Smooth muscle cell (in vitro differentiated cells): Measurements from ENCODE around the gene KRT77. TPM values are rescaled to one million over a fixed set of nuclear protein-coding genes. Genes with fewer than 3 reads are reported as not detected.
A peak's percentile ranks its signal among the peaks of the same experiment; 100 is the strongest.

ENCODE experiments used
- DNase-seq: peaks from one replicate; lab custom pipeline; 2025; ENCODE audit not compliant: unreplicated experiment; lab: John Stamatoyannopoulos, UW
- H2AFZ ChIP-seq: fragments of 200-600 bp; sonication (generic); 2 replicates; pipeline ENCODE4 v1.6.0; 2016; ENCODE audit warnings: antibody characterized with exemption, low read depth, mild to moderate bottlenecking
- H3F3A ChIP-seq: fragments of 200-600 bp; sonication (generic); 2 replicates; pipeline ENCODE4 v1.6.0; 2017; ENCODE audit warnings: antibody characterized with exemption, low read depth
- H3K27ac ChIP-seq: fragments of 200-600 bp; sonication (generic); 2 replicates; pipeline ENCODE4 v1.5.1; 2016; ENCODE audit warnings: low read depth, mild to moderate bottlenecking
- H3K27me3 ChIP-seq: fragments of 200-600 bp; sonication (generic); 2 replicates; pipeline ENCODE4 v1.6.1; 2016; ENCODE audit warnings: low read depth, mild to moderate bottlenecking
- H3K36me3 ChIP-seq: fragments of 200-600 bp; sonication (generic); 2 replicates; pipeline ENCODE4 v1.5.1; 2016; ENCODE audit warnings: low read depth
- H3K4me1 ChIP-seq: fragments of 200-600 bp; sonication (generic); 2 replicates; pipeline ENCODE4 v1.5.1; 2016; ENCODE audit warnings: low read depth
- H3K4me2 ChIP-seq: fragments of 200-600 bp; sonication (generic); 2 replicates; pipeline ENCODE4 v1.6.0; 2016; ENCODE audit warnings: mild to moderate bottlenecking
- H3K4me3 ChIP-seq: fragments of 200-600 bp; sonication (generic); 2 replicates; pipeline ENCODE4 v1.5.1; 2016; ENCODE audit warnings: mild to moderate bottlenecking
- H3K79me2 ChIP-seq: fragments of 200-600 bp; sonication (generic); 2 replicates; pipeline ENCODE4 v1.6.0; 2016; ENCODE audit warnings: low read depth, mild to moderate bottlenecking
- H3K9ac ChIP-seq: fragments of 200-600 bp; sonication (generic); 2 replicates; pipeline ENCODE4 v1.6.0; 2016; ENCODE audit warnings: low read depth
- H3K9me3 ChIP-seq: fragments of 200-600 bp; sonication (generic); replicated peaks from 2 replicates; pipeline ENCODE4 v1.5.1; 2016; ENCODE audit warnings: low read depth
- H4K20me1 ChIP-seq: fragments of 200-600 bp; sonication (generic); 2 replicates; pipeline ENCODE4 v1.6.0; 2016; ENCODE audit warnings: low read depth
- WGBS: methylation state at CpG from one replicate; pipeline ENCODE4 v1.1.7; 2016; ENCODE audit warnings: low lambda C conversion rate; 5-methylcytosine and 5-hydroxymethylcytosine counted together
- polyA plus RNA-seq: library from polyadenylated mRNA; unstranded; fragments of >200 nt; fragmentation: Nextera tagmentation; extraction: Ambion mirVana; gene quantifications from 2 replicates; pipeline ENCODE4 v1.2.1, GENCODE V29; 2016
- total RNA-seq: library from RNA; depleted of rRNA; stranded (reverse); fragments of >200 nt; gene quantifications from 2 replicates; pipeline ENCODE4 v1.2.3, GENCODE V29; 2014
- TF ChIP-seq, protein P1 (sequence below): fragments of 200-600 bp; sonication (generic); IDR thresholded peaks from 2 replicates; pipeline ENCODE4 v1.5.1; 2017; ENCODE audit warnings: borderline replicate concordance, mild to moderate bottlenecking, antibody characterized with exemption; ENCODE audit not compliant: insufficient read depth, poor library complexity, severe bottlenecking

KRT77 gene
- total and polyA plus RNA-seq, 2 experiments from 2014 or later: 3.8 TPM; not detected in 1

DNA sequence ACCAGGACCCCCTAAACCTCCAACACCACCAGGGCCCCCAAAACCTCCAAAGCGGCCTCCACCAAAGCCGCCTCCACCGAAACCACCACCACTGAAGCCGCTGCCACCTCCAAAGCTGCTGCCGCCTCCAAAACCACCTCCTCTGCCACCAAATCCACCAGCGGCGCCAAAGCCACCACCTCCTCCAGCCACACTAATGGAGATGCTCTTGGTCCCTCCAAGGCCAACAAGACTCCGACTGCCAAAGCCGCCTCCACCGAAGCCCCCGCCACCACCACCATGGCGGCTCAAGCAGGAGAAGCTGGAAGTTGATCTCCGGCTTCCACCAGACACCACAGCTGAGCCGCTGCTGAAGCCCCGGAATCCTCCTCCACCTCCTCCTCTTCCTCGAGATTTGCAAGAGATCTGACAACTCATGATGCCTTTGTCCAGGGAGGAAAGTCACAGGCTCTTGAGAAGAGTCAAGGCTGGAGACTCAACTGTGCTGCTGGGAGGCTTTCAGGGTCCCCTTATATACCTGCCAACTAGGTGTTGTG is 51.5 kb downstream of the KRT77 start, which contains the start of gene KRT2:
KRT2 (minus strand) TSS at position 486 of the 536 bp plus-strand sequence; CDS start at position 417, 69 bp downstream.
- TF ChIP-seq, protein P1, sequence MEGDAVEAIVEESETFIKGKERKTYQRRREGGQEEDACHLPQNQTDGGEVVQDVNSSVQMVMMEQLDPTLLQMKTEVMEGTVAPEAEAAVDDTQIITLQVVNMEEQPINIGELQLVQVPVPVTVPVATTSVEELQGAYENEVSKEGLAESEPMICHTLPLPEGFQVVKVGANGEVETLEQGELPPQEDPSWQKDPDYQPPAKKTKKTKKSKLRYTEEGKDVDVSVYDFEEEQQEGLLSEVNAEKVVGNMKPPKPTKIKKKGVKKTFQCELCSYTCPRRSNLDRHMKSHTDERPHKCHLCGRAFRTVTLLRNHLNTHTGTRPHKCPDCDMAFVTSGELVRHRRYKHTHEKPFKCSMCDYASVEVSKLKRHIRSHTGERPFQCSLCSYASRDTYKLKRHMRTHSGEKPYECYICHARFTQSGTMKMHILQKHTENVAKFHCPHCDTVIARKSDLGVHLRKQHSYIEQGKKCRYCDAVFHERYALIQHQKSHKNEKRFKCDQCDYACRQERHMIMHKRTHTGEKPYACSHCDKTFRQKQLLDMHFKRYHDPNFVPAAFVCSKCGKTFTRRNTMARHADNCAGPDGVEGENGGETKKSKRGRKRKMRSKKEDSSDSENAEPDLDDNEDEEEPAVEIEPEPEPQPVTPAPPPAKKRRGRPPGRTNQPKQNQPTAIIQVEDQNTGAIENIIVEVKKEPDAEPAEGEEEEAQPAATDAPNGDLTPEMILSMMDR: no peak
- Histone ChIP-seq H3K4me2 (no peak within 1 kb of the TSS), H2AFZ (no peak within 1 kb of the TSS), H3K27ac (no peak within 1 kb of the TSS), H3K4me3 (no peak within 1 kb of the TSS), H4K20me1 (no peaks in the 10 kb centered on the region), H3K9ac (no peak within 1 kb of the TSS), H3K27me3 (peaks cover 37% of the 10 kb centered on the region), H3K79me2 (no peaks in the 10 kb centered on the region), H3K4me1 (peaks cover 3% of the 10 kb centered on the region), H3K9me3 (no peaks in the 10 kb centered on the region), H3F3A (no peaks in the 10 kb centered on the region), H3K36me3 (no peaks in the 10 kb centered on the region)
- no peak for DNase-seq
- WGBS: 92% methylated on average over 16 of the region's 16 CpGs

DNA sequence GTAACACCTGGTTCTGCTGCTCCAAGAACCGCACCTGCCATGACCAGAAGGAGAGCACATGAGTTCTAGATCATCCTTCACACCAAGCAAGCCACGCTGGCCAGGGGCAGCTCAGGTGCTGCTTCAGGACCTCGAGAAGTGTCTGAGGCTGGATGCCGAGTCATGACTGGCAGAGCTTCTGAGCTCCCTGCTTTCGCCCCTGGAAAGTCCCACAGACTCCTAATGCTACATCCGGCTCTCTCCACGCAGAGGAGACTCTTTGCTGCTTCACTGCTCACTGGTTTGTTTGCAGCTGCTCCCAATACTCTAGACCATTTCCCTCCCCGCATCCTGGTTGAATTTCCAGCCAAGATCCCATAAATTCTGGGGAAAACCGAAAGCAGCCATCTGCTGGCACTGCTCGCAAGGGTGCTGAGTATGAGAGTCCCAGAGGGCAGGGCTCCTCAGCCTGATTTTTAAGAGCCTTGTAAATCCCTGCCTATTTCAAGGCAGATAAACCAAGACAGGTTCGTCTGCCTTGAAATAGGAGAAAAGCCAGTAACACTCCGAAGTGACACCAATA is 52.7 kb downstream of the KRT77 start:
- TF ChIP-seq, protein P1: no peak
- no peak overlapping the region for H3K27ac ChIP-seq
- H4K20me1 ChIP-seq: no peaks in the 10 kb centered on the region
- no peak for DNase-seq
- H3K9ac ChIP-seq: no peak overlapping the region
- H3K36me3 ChIP-seq: no peaks in the 10 kb centered on the region
- peaks cover 48% of the 10 kb centered on the region for H3K27me3 ChIP-seq
- no peak overlapping the region for H3K4me3 ChIP-seq
- no peak overlapping the region for H2AFZ ChIP-seq
- no peaks in the 10 kb centered on the region for H3F3A ChIP-seq
- peaks cover 3% of the 10 kb centered on the region for H3K4me1 ChIP-seq
- H3K79me2 ChIP-seq: no peaks in the 10 kb centered on the region
- no peaks in the 10 kb centered on the region for H3K9me3 ChIP-seq
- peak overlapping the region; percentile 2 for H3K4me2 ChIP-seq
- 74% methylated on average over 12 of the region's 12 CpGs for WGBS

DNA sequence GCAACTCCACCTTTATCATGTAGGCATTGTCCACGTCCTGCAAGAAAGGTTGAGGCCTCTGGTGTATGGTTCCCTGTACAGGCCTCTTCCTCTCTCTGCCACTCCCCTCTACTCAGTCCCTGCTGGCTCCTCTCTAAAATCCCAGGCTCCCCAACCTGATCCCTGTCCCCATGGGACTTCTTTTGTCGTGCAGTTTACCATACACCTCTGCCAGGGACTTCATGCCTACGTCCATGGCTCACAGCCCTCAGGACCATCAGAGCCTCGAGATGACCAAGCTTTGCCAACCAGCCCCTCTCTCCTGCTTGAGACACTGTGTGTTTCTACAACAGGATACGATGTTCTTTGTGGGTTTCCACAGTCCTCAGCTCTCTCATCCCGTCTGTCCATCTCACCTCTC is 54.3 kb downstream of the KRT77 start:
- TF ChIP-seq, protein P1: no peak
- peaks cover 3% of the 10 kb centered on the region for H3K4me1 ChIP-seq
- no peak overlapping the region for H3K27ac ChIP-seq
- no peaks in the 10 kb centered on the region for H3K79me2 ChIP-seq
- WGBS: 79% methylated on average over 6 of the region's 6 CpGs
- H3K4me3 ChIP-seq: no peak overlapping the region
- no peaks in the 10 kb centered on the region for H3F3A ChIP-seq
- DNase-seq: no peak
- no peaks in the 10 kb centered on the region for H3K36me3 ChIP-seq
- H4K20me1 ChIP-seq: no peaks in the 10 kb centered on the region
- H2AFZ ChIP-seq: no peak overlapping the region
- H3K9me3 ChIP-seq: no peaks in the 10 kb centered on the region
- peaks cover 40% of the 10 kb centered on the region for H3K27me3 ChIP-seq
- no peak overlapping the region for H3K9ac ChIP-seq
- H3K4me2 ChIP-seq: no peak overlapping the region
